ENCODE data around the gene TAF3.

TAF3 gene

DNA sequence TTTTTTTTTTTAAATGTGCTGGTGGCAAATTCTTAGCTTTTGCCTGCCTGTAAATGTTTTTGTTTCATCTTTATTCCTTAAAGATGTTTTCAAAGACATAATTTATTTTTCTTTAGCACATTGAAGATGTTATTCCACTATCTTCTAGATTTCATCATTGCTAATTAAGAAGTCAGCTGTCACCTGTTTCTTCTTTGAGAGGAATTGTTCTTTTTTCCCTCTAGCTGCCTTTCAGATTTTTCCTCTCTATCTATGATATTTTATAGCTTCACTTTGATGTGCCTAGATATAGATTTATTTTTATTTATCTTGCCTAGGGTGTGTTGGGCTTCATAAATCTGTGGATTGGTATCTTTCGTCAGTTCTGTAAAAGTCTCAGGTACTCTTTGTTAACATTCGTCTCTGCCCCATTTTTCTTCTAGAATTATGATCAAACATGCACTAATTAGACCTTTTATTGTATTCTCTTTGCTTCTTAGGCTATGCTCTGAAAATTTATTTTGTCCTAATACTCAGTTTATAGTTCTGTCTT is 186.2 kb downstream of the TAF3 start:
- Histone ChIP-seq H3K27me3 (ENCODE audit: insufficient read depth, low read length, poor library complexity) (no peaks in the 10 kb centered on the region), H3K4me3 (ENCODE audit: low read depth in 1 of 2, low read length in 2 of 2) (no peak overlapping the region), H3K4me1 (ENCODE audit: insufficient read depth, low read length) (no peaks in the 10 kb centered on the region), H2AFZ (ENCODE audit: low read depth, low read length) (no peak overlapping the region), H3K4me2 (ENCODE audit: insufficient read depth, low read length) (no peak overlapping the region), H3K27ac (ENCODE audit: low read length) (no peak overlapping the region), H3K9ac (ENCODE audit: low read depth, low read length) (no peak overlapping the region), H4K20me1 (ENCODE audit: insufficient read depth, low read length) (no peaks in the 10 kb centered on the region), H3K79me2 (ENCODE audit: insufficient read depth, low read length) (no peaks in the 10 kb centered on the region), H3K36me3 (ENCODE audit: insufficient read depth, low read length) (peaks cover 5% of the 10 kb centered on the region; the same call in 1 of the 2 replicates), H3K9me3 (ENCODE audit: insufficient read depth, low read length, severe bottlenecking) (peaks cover 7% of the 10 kb centered on the region)
- DNase-seq (no peak), ATAC-seq (ENCODE audit: insufficient read depth, low read depth) (no peak)
- TF ChIP-seq, protein P1, sequence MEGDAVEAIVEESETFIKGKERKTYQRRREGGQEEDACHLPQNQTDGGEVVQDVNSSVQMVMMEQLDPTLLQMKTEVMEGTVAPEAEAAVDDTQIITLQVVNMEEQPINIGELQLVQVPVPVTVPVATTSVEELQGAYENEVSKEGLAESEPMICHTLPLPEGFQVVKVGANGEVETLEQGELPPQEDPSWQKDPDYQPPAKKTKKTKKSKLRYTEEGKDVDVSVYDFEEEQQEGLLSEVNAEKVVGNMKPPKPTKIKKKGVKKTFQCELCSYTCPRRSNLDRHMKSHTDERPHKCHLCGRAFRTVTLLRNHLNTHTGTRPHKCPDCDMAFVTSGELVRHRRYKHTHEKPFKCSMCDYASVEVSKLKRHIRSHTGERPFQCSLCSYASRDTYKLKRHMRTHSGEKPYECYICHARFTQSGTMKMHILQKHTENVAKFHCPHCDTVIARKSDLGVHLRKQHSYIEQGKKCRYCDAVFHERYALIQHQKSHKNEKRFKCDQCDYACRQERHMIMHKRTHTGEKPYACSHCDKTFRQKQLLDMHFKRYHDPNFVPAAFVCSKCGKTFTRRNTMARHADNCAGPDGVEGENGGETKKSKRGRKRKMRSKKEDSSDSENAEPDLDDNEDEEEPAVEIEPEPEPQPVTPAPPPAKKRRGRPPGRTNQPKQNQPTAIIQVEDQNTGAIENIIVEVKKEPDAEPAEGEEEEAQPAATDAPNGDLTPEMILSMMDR (IDR thresholded peaks at IDR 0.05; ENCODE audit: borderline replicate concordance, extremely low read depth, low read length, poor library complexity, severe bottlenecking): no peak
- no peak for TF ChIP-seq EZH2 (IDR thresholded peaks at IDR 0.05; ENCODE audit: borderline replicate concordance, low read depth, low read length, severe bottlenecking)

DNA sequence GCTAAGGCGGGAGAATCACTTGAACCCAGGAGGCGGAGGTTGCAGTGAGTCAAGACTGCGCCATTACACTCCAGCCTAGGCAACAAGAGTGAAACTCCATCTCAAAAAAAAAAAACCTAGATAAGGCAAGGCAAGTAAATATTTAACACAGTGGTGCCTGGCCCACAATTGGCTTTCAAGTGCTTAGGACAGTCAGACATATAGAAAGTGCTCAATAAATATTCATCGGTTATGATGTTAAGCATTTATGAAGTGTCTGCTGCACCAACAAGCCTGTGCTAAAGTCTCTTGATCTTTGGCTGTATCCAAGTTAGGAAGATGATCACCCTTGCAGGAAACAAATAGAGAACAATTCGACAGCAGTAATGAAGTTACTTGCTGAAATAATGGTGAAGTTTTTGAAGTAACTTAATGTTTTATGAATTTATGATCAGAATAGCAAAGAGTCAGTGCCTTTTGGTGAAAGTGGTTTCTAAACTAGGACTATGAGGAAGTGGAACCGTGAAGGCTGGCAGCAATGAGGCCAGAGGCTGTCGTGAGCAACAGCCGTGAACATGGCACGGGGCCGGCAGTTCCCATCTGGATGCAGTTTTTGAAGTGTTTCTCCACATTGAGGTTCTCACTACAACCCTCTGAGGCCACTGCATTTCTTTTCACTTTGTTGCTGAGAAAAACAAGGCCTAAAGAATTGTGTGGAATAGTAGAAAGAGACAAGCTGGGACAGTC is 188.1 kb downstream of the TAF3 start:
- ATAC-seq (ENCODE audit: insufficient read depth, low read depth): no peak

DNA sequence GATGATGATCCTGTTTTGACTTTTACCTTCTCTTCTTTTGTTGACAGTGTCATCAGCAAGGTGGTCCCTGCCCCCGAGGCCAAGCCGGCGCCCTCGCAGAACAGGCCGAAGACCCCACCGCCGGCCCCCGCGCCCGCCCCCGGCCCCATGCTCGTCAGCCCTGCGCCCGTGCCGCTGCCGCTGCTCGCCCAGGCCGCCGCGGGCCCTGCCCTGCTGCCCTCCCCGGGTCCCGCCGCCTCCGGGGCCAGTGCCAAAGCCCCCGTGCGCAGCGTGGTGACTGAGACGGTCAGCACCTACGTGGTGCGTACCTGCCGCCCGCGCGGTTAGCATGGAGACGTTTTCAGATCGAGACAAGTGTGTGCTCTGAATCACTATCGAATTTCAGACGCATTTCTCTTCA is 190.7 kb downstream of the TAF3 start:
- Histone ChIP-seq H2AFZ (ENCODE audit: low read depth, low read length) (no peak overlapping the region), H3K4me3 (ENCODE audit: low read depth in 1 of 2, low read length in 2 of 2) (no peak overlapping the region), H3K9me3 (ENCODE audit: insufficient read depth, low read length, severe bottlenecking) (peaks cover 7% of the 10 kb centered on the region), H3K9ac (ENCODE audit: low read depth, low read length) (no peak overlapping the region), H4K20me1 (ENCODE audit: insufficient read depth, low read length) (no peaks in the 10 kb centered on the region), H3K27me3 (ENCODE audit: insufficient read depth, low read length, poor library complexity) (no peaks in the 10 kb centered on the region), H3K4me2 (ENCODE audit: insufficient read depth, low read length) (no peak overlapping the region), H3K79me2 (ENCODE audit: insufficient read depth, low read length) (no peaks in the 10 kb centered on the region), H3K27ac (ENCODE audit: low read length) (no peak overlapping the region), H3K36me3 (ENCODE audit: insufficient read depth, low read length) (peaks cover 26% of the 10 kb centered on the region), H3K4me1 (ENCODE audit: insufficient read depth, low read length) (no peaks in the 10 kb centered on the region)
- DNase-seq (no peak), ATAC-seq (ENCODE audit: insufficient read depth, low read depth) (no peak)
- TF ChIP-seq EZH2 (IDR thresholded peaks at IDR 0.05; ENCODE audit: borderline replicate concordance, low read depth, low read length, severe bottlenecking): no peak
- TF ChIP-seq, protein P1 (IDR thresholded peaks at IDR 0.05; ENCODE audit: borderline replicate concordance, extremely low read depth, low read length, poor library complexity, severe bottlenecking): no peak

More for the DNA sequence above, 188.1 kb downstream of the TAF3 start:
- no peak for DNase-seq
- Histone ChIP-seq H3K4me1 (ENCODE audit: insufficient read depth, low read length) (no peaks in the 10 kb centered on the region), H3K27me3 (ENCODE audit: insufficient read depth, low read length, poor library complexity) (no peaks in the 10 kb centered on the region), H2AFZ (ENCODE audit: low read depth, low read length) (no peak overlapping the region), H3K27ac (ENCODE audit: low read length) (no peak overlapping the region), H3K36me3 (ENCODE audit: insufficient read depth, low read length) (peaks cover 20% of the 10 kb centered on the region; the same call in 1 of the 2 replicates), H3K9ac (ENCODE audit: low read depth, low read length) (no peak overlapping the region), H3K4me3 (ENCODE audit: low read depth in 1 of 2, low read length in 2 of 2) (no peak overlapping the region), H3K79me2 (ENCODE audit: insufficient read depth, low read length) (no peaks in the 10 kb centered on the region), H3K9me3 (ENCODE audit: insufficient read depth, low read length, severe bottlenecking) (peaks cover 7% of the 10 kb centered on the region), H4K20me1 (ENCODE audit: insufficient read depth, low read length) (no peaks in the 10 kb centered on the region), H3K4me2 (ENCODE audit: insufficient read depth, low read length) (no peak overlapping the region)
- no peak for TF ChIP-seq EZH2 (IDR thresholded peaks at IDR 0.05; ENCODE audit: borderline replicate concordance, low read depth, low read length, severe bottlenecking)
- TF ChIP-seq, protein P1 (IDR thresholded peaks at IDR 0.05; ENCODE audit: borderline replicate concordance, extremely low read depth, low read length, poor library complexity, severe bottlenecking): no peak

Measured in DND-41 (cell line).